HG02885 (cell line): ENCODE data around the gene FTCD.
"Not testable (repeated sequence)": the region's sequence is repeated elsewhere in the genome, so short reads cannot be mapped to it uniquely, and the experiment has no call there.

Experiments used
- ATAC-seq: cut with Tn5 transposase; IDR thresholded peaks from one replicate; pipeline ENCODE4 v1.9.1; 2021; ENCODE audit warnings: mild to moderate bottlenecking; ENCODE audit not compliant: unreplicated experiment, poor library complexity

Gene FTCD

GRCh38 chr21:46141767-46142581 lies 13.4 kb downstream of the FTCD start:
- ATAC-seq = no peak

- not testable (repeated sequence) for ATAC-seq
Measured at GRCh38 chr21:46140352-46141003, 14.9 kb downstream of the FTCD start.

- no peak for ATAC-seq
Measured at GRCh38 chr21:46139686-46140085, 15.7 kb downstream of the FTCD start.

GRCh38 chr21:46138383-46138970 lies 16.9 kb downstream of the FTCD start:
- no peak for ATAC-seq

- ATAC-seq = no peak
Measured at GRCh38 chr21:46137908-46138307, 17.5 kb downstream of the FTCD start.

GRCh38 chr21:46136739-46137349 lies 18.5 kb downstream of the FTCD start:
- ATAC-seq = no peak

GRCh38 chr21:46135782-46136395 lies 19.5 kb downstream of the FTCD start:
- no peak for ATAC-seq

GRCh38 chr21:46131838-46132651 lies 23.3 kb downstream of the FTCD start:
- no peak for ATAC-seq

GRCh38 chr21:46131588-46131837 lies 23.9 kb downstream of the FTCD start:
- no peak for ATAC-seq

GRCh38 chr21:46130831-46131587 lies 24.4 kb downstream of the FTCD start:
- ATAC-seq = no peak

GRCh38 chr21:46129846-46130651 lies 25.3 kb downstream of the FTCD start:
- ATAC-seq = no peak

- ATAC-seq = no peak
Measured at GRCh38 chr21:46128933-46129571, 26.3 kb downstream of the FTCD start.

- no peak for ATAC-seq
Measured at GRCh38 chr21:46128106-46128932, 27.1 kb downstream of the FTCD start.

GRCh38 chr21:46127239-46128105 lies 27.9 kb downstream of the FTCD start:
- ATAC-seq = no peak

GRCh38 chr21:46126309-46127238 lies 28.8 kb downstream of the FTCD start:
- no peak for ATAC-seq
